HG02970 (cell line): ENCODE measurements around the gene KCNJ14.

Source experiments
- ATAC-seq: cut with Tn5 transposase; IDR thresholded peaks from one replicate; pipeline ENCODE4 v1.9.1; 2021; ENCODE audit warnings: mild to moderate bottlenecking, moderate library complexity, moderate number of reproducible peaks; ENCODE audit not compliant: unreplicated experiment, low FRiP score

KCNJ14 gene

GRCh38 chr19:48455171-48455907 lies at the start of gene KCNJ14:
TSS of gene KCNJ14 (plus strand) at chr19:48455574. CDS start at chr19:48461725, 6,151 bp downstream.
- no peak for ATAC-seq

- no peak for ATAC-seq
Observed at GRCh38 chr19:48405850-48406249, 49.5 kb upstream of the KCNJ14 start.

- no peak for ATAC-seq
Observed at GRCh38 chr19:48413879-48414587, 41.3 kb upstream of the KCNJ14 start.

- ATAC-seq = no peak
Observed at GRCh38 chr19:48415395-48415794, 40.0 kb upstream of the KCNJ14 start.

- no peak for ATAC-seq
Observed at GRCh38 chr19:48415806-48416221, 39.6 kb upstream of the KCNJ14 start.

- no peak for ATAC-seq
Observed at GRCh38 chr19:48417421-48417820, 38.0 kb upstream of the KCNJ14 start.

- no peak for ATAC-seq
Observed at GRCh38 chr19:48418317-48419064, 36.9 kb upstream of the KCNJ14 start.

- ATAC-seq = no peak
Observed at GRCh38 chr19:48419158-48419920, 36.0 kb upstream of the KCNJ14 start.

GRCh38 chr19:48421548-48421947 lies 33.8 kb upstream of the KCNJ14 start:
- no peak for ATAC-seq

GRCh38 chr19:48424694-48425219 lies 30.6 kb upstream of the KCNJ14 start:
- ATAC-seq = no peak

GRCh38 chr19:48428670-48429069 lies 26.7 kb upstream of the KCNJ14 start:
- no peak for ATAC-seq

- ATAC-seq = no peak
Observed at GRCh38 chr19:48433337-48433736, 22.0 kb upstream of the KCNJ14 start.

- no peak for ATAC-seq
Observed at GRCh38 chr19:48436586-48436985, 18.8 kb upstream of the KCNJ14 start.

GRCh38 chr19:48441360-48442050 lies 13.9 kb upstream of the KCNJ14 start:
- ATAC-seq = no peak

GRCh38 chr19:48442116-48443035 lies 13.0 kb upstream of the KCNJ14 start:
- ATAC-seq = no peak

- ATAC-seq = no peak
Observed at GRCh38 chr19:48443256-48443655, 12.1 kb upstream of the KCNJ14 start.

- no peak for ATAC-seq
Observed at GRCh38 chr19:48443731-48444128, 11.6 kb upstream of the KCNJ14 start.

- ATAC-seq = no peak
Observed at GRCh38 chr19:48444129-48444935, 11.0 kb upstream of the KCNJ14 start.
